BLaER1 treated with 17β-estradiol and CSF1 and Interleukin-3, amounts not matched to agents 10 nM and 100 nM (cell line): ENCODE results near the gene MOV10.

Experiments used
- H3K27ac ChIP-seq, 11 experiments: shearing (Covaris generic); formaldehyde crosslinking; 2 replicates each; pipeline ENCODE4 v1.8.1; 2022
- H3K27me3 ChIP-seq, 11 experiments: shearing (Covaris generic); formaldehyde crosslinking; 2 replicates each; pipeline ENCODE4 v1.8.1; 2022
- H3K36me3 ChIP-seq, 11 experiments: shearing (Covaris generic); formaldehyde crosslinking; 2 replicates each; pipeline ENCODE4 v1.8.1; 2022
- H3K4me1 ChIP-seq, 10 experiments: shearing (Covaris generic); formaldehyde crosslinking; 2 replicates each; pipeline ENCODE4 v1.8.1; 2022
- H3K4me2 ChIP-seq, 11 experiments: shearing (Covaris generic); formaldehyde crosslinking; 2 replicates each; pipeline ENCODE4 v1.8.1; 2022
- H3K4me3 ChIP-seq, 10 experiments: shearing (Covaris generic); formaldehyde crosslinking; 2 replicates each; pipeline ENCODE4 v1.8.1; 2022
- H3K9ac ChIP-seq, 11 experiments: shearing (Covaris generic); formaldehyde crosslinking; 2 replicates each; pipeline ENCODE4 v1.8.1; 2022
- H3K9me3 ChIP-seq, 11 experiments: shearing (Covaris generic); formaldehyde crosslinking; replicated peaks in 1 of 11; 2 replicates each; pipeline ENCODE4 v1.8.1; 2022
- H4K20me1 ChIP-seq, 11 experiments: shearing (Covaris generic); formaldehyde crosslinking; 2 replicates each; pipeline ENCODE4 v1.8.1; 2022
- Cebpa-rat ChIP-seq, 11 experiments: shearing (Covaris generic); IDR thresholded peaks; 2 replicates each; pipeline ENCODE4 v1.8.1; 2022

MOV10 gene

DNA sequence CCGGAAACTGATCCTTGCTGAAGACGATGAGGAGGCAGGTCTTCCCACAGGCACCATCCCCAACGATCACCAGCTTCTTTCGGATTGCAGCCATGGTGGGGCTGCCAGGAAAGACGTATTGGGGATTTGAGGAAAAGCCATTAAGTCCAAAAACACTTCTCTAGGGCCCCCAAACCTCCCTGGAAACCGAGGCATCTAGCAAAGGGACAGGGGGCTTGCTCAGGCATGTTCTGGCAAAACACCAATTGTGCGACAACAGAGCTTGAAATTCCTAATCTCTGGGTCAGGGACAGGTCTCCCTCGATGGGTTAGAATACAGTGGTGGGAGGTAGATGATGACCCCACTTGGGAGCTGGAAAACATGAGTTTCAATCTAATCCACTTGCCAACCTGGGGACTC lies 29.2 kb downstream of the MOV10 start:
- no peaks in the 10 kb centered on the region for H3K9me3 ChIP-seq
- H3K4me2 ChIP-seq = peak overlapping the region; percentile 88 to 100 (median 98)
- peaks cover 75 to 91% (median 85%) of the 10 kb centered on the region in 10 experiments for H3K4me1 ChIP-seq
- peaks cover 0 to 27% (median 7%) of the 10 kb centered on the region in 11 experiments; a peak in 8 of 22 replicates for H4K20me1 ChIP-seq
- H3K9ac ChIP-seq = peak overlapping the region in 6 of 11 experiments; percentile 28 to 90 (median 87); a peak in 6 of 22 replicates
- TF ChIP-seq Cebpa-rat (IDR thresholded peaks at IDR 0.05) = no peak
- peak overlapping the region in 6 of 11 experiments; percentile 73 to 85 (median 81); a peak in 10 of 22 replicates for H3K27ac ChIP-seq
- H3K4me3 ChIP-seq = no peak overlapping the region
- H3K27me3 ChIP-seq = no peaks in the 10 kb centered on the region
- peaks cover 12 to 36% (median 28%) of the 10 kb centered on the region in 11 experiments; a peak in 20 of 22 replicates for H3K36me3 ChIP-seq

DNA sequence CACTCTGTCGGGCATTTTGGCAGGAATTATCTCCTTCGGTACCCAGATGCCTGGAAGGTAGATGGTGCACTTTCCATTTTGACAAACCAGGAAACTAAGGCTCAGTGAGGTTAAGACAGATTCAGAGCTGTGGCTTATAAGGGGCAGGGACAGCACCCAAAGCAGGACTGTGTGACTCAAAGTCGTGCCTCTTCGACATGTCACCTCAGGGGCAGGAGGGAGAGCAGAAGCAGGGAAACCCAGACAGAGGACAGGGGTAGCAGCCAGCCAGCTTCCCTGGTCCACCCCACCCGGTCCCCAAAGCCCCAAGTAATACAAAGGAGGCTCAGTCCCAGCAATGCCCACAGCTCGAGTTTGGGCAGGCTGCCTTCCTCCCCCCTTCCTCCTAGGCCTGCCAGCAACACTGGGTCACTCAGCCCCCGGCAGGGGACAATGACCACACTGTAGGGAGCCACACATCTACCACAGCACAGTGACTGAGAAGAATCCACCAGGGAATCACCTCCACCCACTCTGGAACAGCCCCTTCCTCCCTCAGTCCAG lies 30.0 kb downstream of the MOV10 start:
- H3K4me1 ChIP-seq = peaks cover 69 to 83% (median 82%) of the 10 kb centered on the region in 10 experiments
- peak overlapping the region in 10 of 11 experiments; percentile 25 to 88 (median 81); a peak in 20 of 22 replicates for H3K27ac ChIP-seq
- H3K9ac ChIP-seq = peak overlapping the region in 10 of 11 experiments; percentile 82 to 92 (median 88); a peak in 20 of 22 replicates
- H3K4me2 ChIP-seq = peak overlapping the region; percentile 88 to 100 (median 98)
- no peak for TF ChIP-seq Cebpa-rat (IDR thresholded peaks at IDR 0.05)
- H3K27me3 ChIP-seq = no peaks in the 10 kb centered on the region
- H3K4me3 ChIP-seq = peak overlapping the region; percentile 69 to 95 (median 86); a peak in 17 of 20 replicates
- H4K20me1 ChIP-seq = peaks cover 0 to 27% (median 7%) of the 10 kb centered on the region in 11 experiments; a peak in 8 of 22 replicates
- no peaks in the 10 kb centered on the region for H3K9me3 ChIP-seq
- H3K36me3 ChIP-seq = peaks cover 7 to 29% (median 21%) of the 10 kb centered on the region in 11 experiments; a peak in 18 of 22 replicates

DNA sequence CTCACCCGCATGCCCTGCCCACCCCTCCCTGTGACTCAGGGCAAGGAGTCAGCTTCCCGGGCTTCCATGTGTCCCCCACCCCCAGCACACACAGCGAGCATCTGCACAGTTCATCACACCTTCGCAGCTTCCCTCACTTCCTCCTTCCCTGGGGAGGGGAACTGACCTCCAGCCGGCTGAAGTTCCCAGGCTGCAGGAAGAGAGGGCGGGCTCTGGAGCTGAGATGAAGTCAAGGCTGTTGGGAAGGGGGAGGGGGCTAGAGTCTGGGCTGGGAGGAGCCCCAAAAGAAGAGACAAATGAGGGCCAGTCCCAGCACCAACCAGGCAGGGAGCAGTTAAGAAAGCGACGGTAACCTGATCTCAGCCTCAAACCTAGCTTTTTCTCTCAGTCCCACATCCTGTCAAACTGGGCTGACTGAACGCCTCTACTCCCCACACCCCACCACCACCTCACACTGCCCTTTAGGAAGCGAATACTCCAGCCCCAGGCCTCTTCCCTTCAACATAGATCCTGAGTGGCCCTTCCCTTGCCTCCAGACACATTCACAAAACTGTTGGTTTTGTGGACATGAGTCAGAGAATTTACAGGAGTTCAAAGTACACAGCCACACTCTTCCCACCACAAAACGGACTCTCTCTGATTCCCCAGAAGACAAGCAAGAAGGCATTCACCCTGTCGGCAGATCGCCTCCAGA lies 30.6 kb downstream of the MOV10 start:
- no peaks in the 10 kb centered on the region for H3K27me3 ChIP-seq
- TF ChIP-seq Cebpa-rat (IDR thresholded peaks at IDR 0.05) = no peak
- no peaks in the 10 kb centered on the region for H3K9me3 ChIP-seq
- H3K4me3 ChIP-seq = peak overlapping the region; percentile 69 to 95 (median 86)
- peaks cover 0 to 27% (median 7%) of the 10 kb centered on the region in 11 experiments; a peak in 8 of 22 replicates for H4K20me1 ChIP-seq
- H3K4me1 ChIP-seq = peaks cover 62 to 77% (median 75%) of the 10 kb centered on the region in 10 experiments
- H3K27ac ChIP-seq = peak overlapping the region; percentile 6 to 88 (median 81); a peak in 21 of 22 replicates
- H3K4me2 ChIP-seq = peak overlapping the region; percentile 88 to 100 (median 98)
- peaks cover under 1 to 27% (median 18%) of the 10 kb centered on the region in 11 experiments; a peak in 15 of 22 replicates for H3K36me3 ChIP-seq
- peak overlapping the region; percentile 82 to 92 (median 88) for H3K9ac ChIP-seq

DNA sequence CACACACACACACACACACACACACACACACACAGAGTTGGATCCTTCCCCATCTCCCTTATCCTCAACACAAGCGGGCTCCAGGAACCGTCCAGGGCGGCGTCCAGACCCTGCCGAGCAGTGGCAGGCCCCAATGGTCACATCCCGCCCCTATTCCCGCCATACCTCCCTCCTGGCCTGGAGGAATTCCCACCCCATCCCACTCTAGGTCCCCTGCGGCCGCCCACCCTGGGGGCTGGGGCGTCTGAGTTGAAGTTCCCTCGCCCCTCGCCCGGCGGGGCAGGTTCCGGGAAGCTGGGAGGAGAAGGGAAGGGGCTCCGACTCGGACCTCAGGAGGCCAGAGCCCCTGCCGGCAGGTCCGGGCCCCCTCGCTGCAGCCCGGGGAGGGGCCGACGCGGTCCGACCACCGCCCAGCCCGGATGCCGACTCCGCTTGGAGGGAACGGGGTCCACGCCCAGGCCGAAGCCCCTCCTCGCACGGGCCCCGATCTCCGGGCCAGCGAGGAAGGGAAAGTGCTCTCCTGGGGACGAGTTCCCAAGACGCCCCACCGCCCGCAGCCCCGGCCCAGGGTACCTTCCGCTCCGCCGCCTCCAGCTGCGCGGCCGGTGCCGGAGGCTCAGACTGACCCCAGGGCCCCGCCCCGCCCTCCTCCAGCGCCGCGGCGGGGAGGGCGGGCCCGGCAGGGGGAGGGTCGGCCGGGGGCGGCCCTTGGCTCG lies 32.2 kb downstream of the MOV10 start, which contains the start of gene RHOC:
Gene RHOC (minus strand): TSS at position 623 of the 716 bp plus-strand sequence. CDS start 3,328 bp downstream, outside the sequence.
- H3K4me1 ChIP-seq = peaks cover 56 to 72% (median 69%) of the 10 kb centered on the region in 10 experiments
- TF ChIP-seq Cebpa-rat (IDR thresholded peaks at IDR 0.05) = no peak
- H3K4me3 ChIP-seq = peak within 1 kb of the TSS; percentile 69 to 95 (median 86)
- peaks cover 0 to 24% (median 13%) of the 10 kb centered on the region in 11 experiments; a peak in 12 of 22 replicates for H3K36me3 ChIP-seq
- H3K9ac ChIP-seq = peak within 1 kb of the TSS; percentile 82 to 92 (median 88)
- peak within 1 kb of the TSS; percentile 76 to 88 (median 82) for H3K27ac ChIP-seq
- H3K4me2 ChIP-seq = peak within 1 kb of the TSS; percentile 88 to 100 (median 98)
- no peaks in the 10 kb centered on the region for H3K9me3 ChIP-seq
- H4K20me1 ChIP-seq = peaks cover 0 to 27% (median 7%) of the 10 kb centered on the region in 11 experiments; a peak in 8 of 22 replicates
- H3K27me3 ChIP-seq = no peaks in the 10 kb centered on the region; a peak in 1 of 22 replicates

DNA sequence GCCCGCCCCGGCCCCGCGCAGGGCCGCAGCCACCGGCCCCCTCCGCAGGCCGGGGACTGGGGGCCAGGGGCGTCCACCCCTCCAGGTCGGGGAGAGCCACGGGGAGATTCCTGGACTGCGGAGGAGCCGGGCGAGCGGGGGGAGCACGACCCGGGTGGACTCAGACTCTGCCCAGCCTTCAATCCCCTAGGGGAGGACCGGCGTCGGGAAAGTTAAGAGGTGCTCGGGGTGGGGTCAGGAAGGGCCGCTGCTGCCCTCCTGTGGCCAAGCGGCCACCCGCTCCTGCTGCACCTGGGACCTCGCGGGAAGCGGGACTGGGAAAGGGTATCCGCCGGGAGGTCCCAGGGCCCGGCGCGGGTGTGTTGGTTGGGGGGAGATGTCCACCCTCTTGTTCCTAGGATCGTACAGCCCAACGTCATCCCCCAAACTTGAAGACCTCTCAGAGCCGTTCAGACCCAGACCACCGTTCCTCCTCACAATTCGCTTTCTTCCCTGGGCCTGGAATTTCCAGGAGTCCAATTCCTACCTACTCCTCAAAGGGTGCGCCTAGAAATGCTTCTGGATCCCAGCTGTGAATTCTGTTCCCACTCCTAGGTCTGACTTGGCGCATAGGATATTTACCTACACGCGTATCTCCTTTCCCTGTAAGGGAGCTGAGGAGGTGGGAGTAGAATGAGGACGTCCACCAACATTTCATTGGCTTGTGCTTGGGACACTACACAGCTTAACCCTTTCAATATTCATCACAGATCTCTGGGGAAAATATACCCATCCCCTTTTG lies 33.0 kb downstream of the MOV10 start:
- Histone ChIP-seq H3K4me1 (peaks cover 50 to 69% (median 65%) of the 10 kb centered on the region in 10 experiments), H3K36me3 (peaks cover 0 to 16% (median 6%) of the 10 kb centered on the region in 11 experiments; a peak in 10 of 22 replicates), H3K9me3 (no peaks in the 10 kb centered on the region), H3K27me3 (no peaks in the 10 kb centered on the region; a peak in 1 of 22 replicates), H3K4me2 (peak overlapping the region; percentile 70 to 100 (median 98)), H3K4me3 (peak overlapping the region; percentile 69 to 95 (median 86)), H3K27ac (peak overlapping the region; percentile 76 to 88 (median 82); a peak in 21 of 22 replicates), H4K20me1 (peaks cover 0 to 25% (median 7%) of the 10 kb centered on the region in 11 experiments; a peak in 8 of 22 replicates), H3K9ac (peak overlapping the region; percentile 82 to 92 (median 88))
- TF ChIP-seq Cebpa-rat (IDR thresholded peaks at IDR 0.05) = no peak

DNA sequence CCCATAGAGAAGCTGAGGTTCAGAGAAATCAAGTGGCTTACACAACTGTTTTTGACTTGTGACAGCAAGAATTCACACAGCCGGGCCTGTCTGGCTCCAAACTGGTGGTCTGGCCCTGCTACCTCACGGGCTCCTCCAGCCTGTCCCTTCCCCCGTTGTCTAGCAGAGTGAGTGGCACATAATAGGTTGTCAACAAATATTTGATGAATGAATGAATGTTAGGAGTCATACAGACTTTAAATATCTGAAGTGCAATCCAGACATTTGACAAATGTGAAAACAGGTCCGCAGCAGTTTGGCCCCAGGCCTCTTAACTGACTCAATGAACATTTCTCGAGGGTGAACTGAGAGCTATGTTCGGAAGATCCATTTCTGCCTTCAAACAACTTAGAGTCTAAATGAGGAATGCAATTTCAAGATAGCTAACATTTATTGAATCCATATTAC lies 33.6 kb downstream of the MOV10 start:
- no peak for TF ChIP-seq Cebpa-rat (IDR thresholded peaks at IDR 0.05)
- peaks cover 44 to 69% (median 59%) of the 10 kb centered on the region in 10 experiments for H3K4me1 ChIP-seq
- H3K9ac ChIP-seq = peak overlapping the region in 5 of 11 experiments; percentile 83 to 91 (median 87); a peak in 3 of 22 replicates
- peak overlapping the region in 3 of 10 experiments; percentile 69 to 89 (median 80); a peak in 4 of 20 replicates for H3K4me3 ChIP-seq
- peaks cover 0 to 19% (median 7%) of the 10 kb centered on the region in 11 experiments; a peak in 8 of 22 replicates for H4K20me1 ChIP-seq
- no peaks in the 10 kb centered on the region for H3K9me3 ChIP-seq
- H3K4me2 ChIP-seq = peak overlapping the region; percentile 70 to 100 (median 98)
- H3K27me3 ChIP-seq = no peaks in the 10 kb centered on the region; a peak in 1 of 22 replicates
- H3K27ac ChIP-seq = no peak overlapping the region
- peaks cover 0 to 10% (median 0%) of the 10 kb centered on the region in 11 experiments; a peak in 6 of 22 replicates for H3K36me3 ChIP-seq

DNA sequence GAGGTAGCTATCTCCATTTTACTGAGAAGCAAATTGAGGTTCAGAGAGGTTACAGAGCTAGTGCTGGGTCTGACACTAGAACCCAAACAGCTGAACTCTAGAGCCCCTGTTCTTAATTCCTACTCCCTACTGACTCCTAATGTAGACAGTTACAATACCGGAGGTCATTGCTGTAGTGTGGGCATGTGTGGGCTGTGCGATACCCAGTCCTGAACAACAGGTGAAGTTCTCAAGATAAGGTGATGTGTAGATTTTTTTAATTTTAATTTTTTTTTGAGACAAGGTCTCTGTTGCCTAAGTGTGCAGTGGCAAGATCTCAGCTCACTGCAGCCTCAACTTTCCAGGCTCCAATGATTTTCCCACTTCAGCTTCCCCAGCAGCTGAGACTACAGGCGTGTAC lies 34.0 kb downstream of the MOV10 start:
- Histone ChIP-seq H3K9ac (no peak overlapping the region), H3K27me3 (peaks cover 0 to 2% (median 0%) of the 10 kb centered on the region in 11 experiments; a peak in 4 of 22 replicates), H3K36me3 (0 out of 22 replicates have a peak, but pooled peaks cover 0 to 7% (median 0%) of the 10 kb centered on the region in 11 experiments), H3K4me2 (no peak overlapping the region), H3K9me3 (no peaks in the 10 kb centered on the region), H4K20me1 (peaks cover 0 to 17% (median 7%) of the 10 kb centered on the region in 11 experiments; a peak in 9 of 22 replicates), H3K4me3 (no peak overlapping the region), H3K27ac (no peak overlapping the region), H3K4me1 (peaks cover 44 to 69% (median 57%) of the 10 kb centered on the region in 10 experiments)
- no peak for TF ChIP-seq Cebpa-rat (IDR thresholded peaks at IDR 0.05)
